Activated T-helper 1 cell treated with anti-CD3 and anti-CD28 coated beads, Interleukin-12 subunit alpha, Interleukin-12 subunit beta, Interleukin-2, Interleukin-4 antibody, amounts not matched to agents 30 ng/mL and 10 ng/mL and 1 ng/mL, durations not matched to agents 14 hours and 24 hours and 36 hours (primary cell): ENCODE measurements around the gene ENKUR. TPM values are rescaled to one million over a fixed set of nuclear protein-coding genes. Genes with fewer than 3 reads are reported as not detected.
A peak's percentile ranks its signal among the peaks of the same experiment; 100 is the strongest.

ENCODE experiments used
- DNase-seq: peaks from one replicate; pipeline ENCODE4 v3.0.0; 2021; ENCODE audit warnings: low spot score
- H3K27ac Mint-ChIP-seq: one replicate; pipeline ENCODE4 v1.8.0; 2021; ENCODE audit warnings: mild to moderate bottlenecking, mixed read lengths
- H3K27me3 Mint-ChIP-seq: one replicate; pipeline ENCODE4 v1.8.0; 2022; ENCODE audit warnings: mild to moderate bottlenecking, moderate library complexity, mixed read lengths; ENCODE audit not compliant: insufficient read depth
- H3K36me3 Mint-ChIP-seq: one replicate; pipeline ENCODE4 v1.8.0; 2021; ENCODE audit warnings: low read depth, mixed read lengths
- H3K4me1 Mint-ChIP-seq: one replicate; pipeline ENCODE4 v1.8.0; 2021; ENCODE audit warnings: low read depth, mixed read lengths
- H3K4me3 Mint-ChIP-seq: one replicate; pipeline ENCODE4 v1.8.0; 2021; ENCODE audit warnings: mild to moderate bottlenecking, moderate library complexity, mixed read lengths
- H3K9me3 Mint-ChIP-seq: one replicate; pipeline ENCODE4 v1.8.0; 2021; ENCODE audit warnings: mixed read lengths
- intact Hi-C: fragments of 100-400 bp; cut with micrococcal nuclease; formaldehyde crosslinking; loops from one replicate; pipeline ENCODE4 v1.15.1; 2024
- total RNA-seq: library from RNA; stranded (reverse); gene quantifications from 2 replicates; pipeline ENCODE4 v1.2.3, GENCODE V29; 2022

ENKUR gene, protein sequence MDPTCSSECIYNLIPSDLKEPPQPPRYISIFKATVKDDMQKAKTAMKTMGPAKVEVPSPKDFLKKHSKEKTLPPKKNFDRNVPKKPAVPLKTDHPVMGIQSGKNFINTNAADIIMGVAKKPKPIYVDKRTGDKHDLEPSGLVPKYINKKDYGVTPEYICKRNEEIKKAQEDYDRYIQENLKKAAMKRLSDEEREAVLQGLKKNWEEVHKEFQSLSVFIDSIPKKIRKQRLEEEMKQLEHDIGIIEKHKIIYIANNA
- not detected in 2 replicates for total RNA-seq

DNA sequence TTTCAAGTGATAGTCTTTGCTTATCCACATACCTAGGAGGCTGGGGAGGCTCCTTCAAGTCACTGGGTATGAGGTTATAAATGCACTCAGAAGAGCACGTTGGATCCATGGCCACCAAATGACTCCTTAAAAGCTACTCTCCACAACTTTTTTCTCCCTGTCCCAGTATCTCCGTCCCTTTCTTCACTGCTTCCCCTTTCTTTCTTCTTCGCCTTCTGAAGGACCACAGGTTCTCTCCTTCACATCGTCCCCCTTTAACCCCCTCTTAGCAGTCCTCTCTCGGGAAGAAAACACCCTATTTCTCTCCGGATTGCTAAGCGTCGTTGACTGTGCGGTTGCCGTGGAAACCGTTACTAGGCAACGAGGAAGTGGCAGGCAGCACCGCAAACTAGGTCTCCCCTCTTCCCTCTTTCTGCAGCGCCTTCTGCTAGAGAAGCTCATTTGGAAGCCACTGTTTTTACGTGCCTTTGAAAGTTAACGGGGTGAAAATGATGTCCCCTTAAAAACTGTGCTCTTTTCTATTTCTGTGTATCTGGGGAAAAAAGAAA, at the start of gene ENKUR:
Gene ENKUR, minus strand, starts transcription at position 331 of the 548 bp plus-strand sequence. Its CDS starts 222 bp downstream, at position 109.
- Mint-ChIP-seq H3K4me3 (peak within 1 kb of the TSS; percentile 89), H3K36me3 (peaks cover 1% of the 10 kb centered on the region), H3K27ac (peak within 1 kb of the TSS; percentile 95), H3K9me3 (peaks cover 7% of the 10 kb centered on the region), H3K27me3 (peaks cover 2% of the 10 kb centered on the region), H3K4me1 (peaks cover 16% of the 10 kb centered on the region)
- intact Hi-C loops = loop anchor here (1.0 to 5.0 kb wide), 12 partner anchors 64 to 1579 kb away; partner anchors contain the start of genes OTUD1 and PRTFDC1
- DNase-seq = peak; percentile 85

DNA sequence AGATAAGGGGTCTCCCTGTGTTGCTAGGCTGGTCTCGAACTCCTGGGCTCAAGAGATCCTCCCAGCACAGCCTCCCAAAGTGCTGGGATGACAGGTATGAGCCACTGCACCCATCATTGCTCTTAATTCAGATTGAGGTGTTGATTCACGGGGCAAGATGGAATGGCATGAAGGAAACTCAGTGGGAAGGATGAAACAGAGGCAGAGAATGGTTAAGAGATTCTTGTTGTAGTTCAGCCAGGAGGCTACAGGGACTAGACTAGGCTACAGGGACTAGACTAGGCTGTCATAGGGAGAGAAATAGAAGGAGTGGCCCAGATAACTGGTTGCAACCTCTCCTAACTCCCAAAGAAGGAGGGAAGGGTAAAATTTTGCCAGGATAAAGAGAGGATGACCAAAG, 48.4 kb upstream of the ENKUR start:
- Mint-ChIP-seq H3K4me3 (no peak overlapping the region), H3K4me1 (peaks cover 50% of the 10 kb centered on the region)
- intact Hi-C loops = loop anchor here (10.0 kb wide), 1 partner anchor 110 kb away; the partner anchor contains the start of gene PRTFDC1

GRCh38 chr10:25063644-25064043, 47.7 kb upstream of the ENKUR start:
- H3K9me3 Mint-ChIP-seq = peaks cover 10% of the 10 kb centered on the region
- no peaks in the 10 kb centered on the region for H3K27me3 Mint-ChIP-seq
- H3K4me3 Mint-ChIP-seq = peak overlapping the region; percentile 40
- intact Hi-C loops = loop anchor here (2.0 to 10.0 kb wide), 2 partner anchors 109 to 339 kb away; partner anchors contain the start of gene PRTFDC1
- DNase-seq = no peak
- H3K27ac Mint-ChIP-seq = peak overlapping the region; percentile 7
- H3K4me1 Mint-ChIP-seq = peaks cover 50% of the 10 kb centered on the region
- H3K36me3 Mint-ChIP-seq = peaks cover 6% of the 10 kb centered on the region

More for the DNA sequence above, 48.4 kb upstream of the ENKUR start:
- no peak for DNase-seq
- Mint-ChIP-seq H3K27ac (peak overlapping the region; percentile 23), H3K27me3 (peaks cover 5% of the 10 kb centered on the region), H3K36me3 (peaks cover 6% of the 10 kb centered on the region), H3K9me3 (peaks cover 10% of the 10 kb centered on the region)

GRCh38 chr10:25063157-25063556, 47.2 kb upstream of the ENKUR start:
- H3K9me3 Mint-ChIP-seq = peaks cover 10% of the 10 kb centered on the region
- DNase-seq = no peak
- peaks cover 47% of the 10 kb centered on the region for H3K4me1 Mint-ChIP-seq
- peaks cover 6% of the 10 kb centered on the region for H3K36me3 Mint-ChIP-seq
- intact Hi-C loops = loop anchor here (2.0 to 10.0 kb wide), 2 partner anchors 108 to 338 kb away; partner anchors contain the start of gene PRTFDC1
- no peaks in the 10 kb centered on the region for H3K27me3 Mint-ChIP-seq
- peak overlapping the region; percentile 40 for H3K4me3 Mint-ChIP-seq
- H3K27ac Mint-ChIP-seq = peak overlapping the region; percentile 7

DNA sequence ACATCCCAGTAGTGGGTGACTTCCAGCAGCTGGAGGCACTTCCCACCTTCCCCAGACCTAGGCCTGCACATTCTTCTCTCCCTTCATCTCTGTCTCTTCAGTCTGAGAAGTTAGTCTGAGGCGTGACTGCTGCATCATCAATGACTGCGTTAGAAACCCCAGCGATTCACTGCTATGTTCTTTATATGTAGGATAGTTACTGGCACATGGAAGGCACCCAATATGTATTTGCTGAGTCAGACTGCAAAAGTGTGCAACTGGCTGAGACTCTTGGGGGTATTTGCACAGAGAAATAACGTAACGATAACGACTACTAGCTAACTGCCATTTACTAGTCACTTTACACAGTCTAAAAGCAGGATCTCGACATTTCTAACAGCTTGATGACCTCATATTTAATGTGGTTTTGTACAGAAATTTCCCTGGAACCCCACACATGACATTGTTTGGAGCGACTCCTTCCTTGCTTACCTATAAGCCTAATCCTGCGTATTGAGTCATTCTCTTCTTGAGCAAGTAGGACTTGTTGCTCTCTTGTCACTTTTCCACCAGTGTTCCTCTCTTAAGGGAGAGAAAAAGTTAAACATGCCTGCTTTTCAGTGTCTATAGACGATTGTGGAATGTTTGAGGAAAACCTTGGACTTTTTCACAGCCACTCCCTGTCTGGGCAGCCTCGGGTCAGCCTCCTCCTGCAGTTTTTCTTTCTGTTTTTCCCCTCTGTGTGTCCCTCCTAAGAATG, 45.9 kb upstream of the ENKUR start:
- intact Hi-C loops = loop anchor here (1.0 to 10.0 kb wide), 3 partner anchors 45 to 337 kb away; partner anchors contain the start of gene PRTFDC1
- DNase-seq = no peak
- Mint-ChIP-seq H3K36me3 (peaks cover 6% of the 10 kb centered on the region), H3K4me3 (peak overlapping the region; percentile 65), H3K27ac (peak overlapping the region; percentile 96), H3K27me3 (no peaks in the 10 kb centered on the region), H3K4me1 (peaks cover 41% of the 10 kb centered on the region), H3K9me3 (peaks cover 10% of the 10 kb centered on the region)

DNA sequence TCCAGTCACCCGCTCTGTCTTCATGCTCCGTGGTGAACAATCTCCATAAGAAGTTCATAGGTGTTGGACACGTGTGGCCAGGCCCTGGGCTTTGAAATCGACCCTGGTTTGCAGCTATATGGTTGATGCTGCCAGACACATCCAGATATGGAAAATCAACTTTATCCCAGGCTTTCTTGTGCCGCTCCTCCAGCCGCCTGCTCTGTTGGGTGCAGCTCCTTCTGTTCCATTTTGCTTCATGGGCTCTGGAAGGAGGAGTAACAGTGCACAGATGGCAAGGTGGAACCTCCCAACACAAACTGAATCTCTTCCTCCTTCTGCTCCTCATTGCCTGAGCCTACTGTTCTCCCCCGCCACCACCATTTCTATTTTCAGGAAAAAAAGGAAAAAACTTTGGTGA, 45.2 kb upstream of the ENKUR start:
- Mint-ChIP-seq H3K36me3 (peaks cover 6% of the 10 kb centered on the region), H3K9me3 (peaks cover 10% of the 10 kb centered on the region), H3K27me3 (no peaks in the 10 kb centered on the region), H3K27ac (peak overlapping the region; percentile 25), H3K4me1 (peaks cover 40% of the 10 kb centered on the region), H3K4me3 (no peak overlapping the region)
- intact Hi-C loops = loop anchor here (10.0 kb wide), 1 partner anchor 106 kb away; the partner anchor contains the start of gene PRTFDC1
- no peak for DNase-seq

DNA sequence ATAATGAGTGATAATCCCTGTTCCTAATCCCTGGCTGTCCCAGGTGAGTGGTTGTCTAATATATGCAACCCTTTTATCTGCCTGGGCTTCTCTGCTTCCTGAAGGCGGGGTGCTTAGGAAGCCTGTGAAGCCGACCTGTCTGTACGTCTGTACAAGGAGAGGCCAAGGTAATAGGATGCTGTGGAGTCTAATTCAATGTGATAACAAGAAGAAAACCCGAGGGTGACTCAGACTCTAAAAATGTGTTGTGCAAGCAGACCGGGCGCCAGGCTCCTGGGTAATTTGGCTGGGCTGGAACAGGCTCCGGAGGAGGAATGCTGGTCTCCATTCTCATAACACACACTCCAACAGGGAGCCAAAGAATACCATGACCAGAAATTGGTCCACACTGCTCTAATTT, 44.0 kb upstream of the ENKUR start:
- H3K4me3 Mint-ChIP-seq = no peak overlapping the region
- peaks cover 4% of the 10 kb centered on the region for H3K9me3 Mint-ChIP-seq
- no peak overlapping the region for H3K27ac Mint-ChIP-seq
- H3K36me3 Mint-ChIP-seq = peaks cover 6% of the 10 kb centered on the region
- H3K27me3 Mint-ChIP-seq = no peaks in the 10 kb centered on the region
- H3K4me1 Mint-ChIP-seq = peaks cover 31% of the 10 kb centered on the region
- DNase-seq = no peak
- intact Hi-C loops = loop anchor here (10.0 kb wide), 1 partner anchor 105 kb away; the partner anchor contains the start of gene PRTFDC1

- no peaks in the 10 kb centered on the region for H3K36me3 Mint-ChIP-seq
- peaks cover 15% of the 10 kb centered on the region for H3K4me1 Mint-ChIP-seq
- no peak for DNase-seq
- H3K27ac Mint-ChIP-seq = no peak overlapping the region
- no peaks in the 10 kb centered on the region for H3K27me3 Mint-ChIP-seq
- no peak overlapping the region for H3K4me3 Mint-ChIP-seq
- intact Hi-C loops = loop anchor here (1.0 kb wide), 1 partner anchor 11 kb away; no protein-coding TSS in a partner anchor
- H3K9me3 Mint-ChIP-seq = no peaks in the 10 kb centered on the region
Measured at GRCh38 chr10:25057886-25058285, 41.9 kb upstream of the ENKUR start.

GRCh38 chr10:25056726-25057125, 40.8 kb upstream of the ENKUR start:
- Mint-ChIP-seq H3K27me3 (no peaks in the 10 kb centered on the region), H3K9me3 (no peaks in the 10 kb centered on the region), H3K4me3 (no peak overlapping the region), H3K4me1 (peaks cover 4% of the 10 kb centered on the region), H3K27ac (no peak overlapping the region), H3K36me3 (no peaks in the 10 kb centered on the region)
- intact Hi-C loops = no loop called here
- no peak for DNase-seq

DNA sequence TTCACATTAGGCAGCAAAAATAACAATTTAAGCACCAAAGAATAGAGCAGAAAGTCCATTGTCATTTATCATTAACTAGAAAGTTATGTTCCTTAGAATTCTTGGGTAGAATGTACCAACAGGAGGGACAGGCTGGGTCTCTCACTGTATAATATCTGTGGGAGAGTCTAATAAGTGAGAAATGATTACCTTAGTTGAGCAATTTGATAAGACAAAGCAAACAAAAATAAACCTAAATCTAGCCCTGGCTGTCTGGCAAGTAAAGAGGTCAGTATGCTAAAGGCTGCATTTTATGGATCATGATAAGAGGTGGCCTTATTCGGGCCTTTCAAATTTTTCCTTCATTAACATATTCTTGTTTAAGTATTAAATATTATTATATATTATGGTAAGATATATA, 36.1 kb upstream of the ENKUR start:
- no peak overlapping the region for H3K4me3 Mint-ChIP-seq
- no peak overlapping the region for H3K27ac Mint-ChIP-seq
- H3K27me3 Mint-ChIP-seq = peaks cover 20% of the 10 kb centered on the region
- H3K9me3 Mint-ChIP-seq = peaks cover 7% of the 10 kb centered on the region
- H3K36me3 Mint-ChIP-seq = peaks cover 1% of the 10 kb centered on the region
- H3K4me1 Mint-ChIP-seq = no peaks in the 10 kb centered on the region
- intact Hi-C loops = no loop called here
- DNase-seq = no peak

GRCh38 chr10:25050402-25050801, 34.4 kb upstream of the ENKUR start:
- H3K4me3 Mint-ChIP-seq = no peak overlapping the region
- H3K9me3 Mint-ChIP-seq = peaks cover 7% of the 10 kb centered on the region
- H3K27me3 Mint-ChIP-seq = peaks cover 26% of the 10 kb centered on the region
- no peak for DNase-seq
- no peak overlapping the region for H3K27ac Mint-ChIP-seq
- peaks cover 1% of the 10 kb centered on the region for H3K36me3 Mint-ChIP-seq
- intact Hi-C loops = no loop called here
- no peaks in the 10 kb centered on the region for H3K4me1 Mint-ChIP-seq

DNA sequence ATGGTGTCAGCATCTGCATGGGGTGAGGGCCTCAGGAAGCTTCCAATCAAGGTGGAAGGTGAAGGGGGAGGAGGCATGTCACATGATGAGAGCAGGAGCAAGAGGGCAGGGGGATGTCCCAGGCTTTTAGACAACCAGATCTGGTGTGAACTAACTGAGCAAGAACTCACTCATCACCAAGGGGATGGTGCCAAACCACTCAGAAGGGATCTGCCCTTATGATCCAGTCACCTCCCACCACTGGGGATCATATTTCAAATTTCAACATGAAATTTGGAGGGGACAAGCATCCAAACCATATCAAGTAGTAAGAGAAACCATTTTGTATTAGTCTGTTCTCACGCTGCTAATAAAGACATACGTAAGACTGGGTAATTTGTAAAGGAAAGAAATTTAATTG, 34.0 kb upstream of the ENKUR start:
- Mint-ChIP-seq H3K9me3 (peaks cover 7% of the 10 kb centered on the region), H3K36me3 (peaks cover 1% of the 10 kb centered on the region), H3K27me3 (peaks cover 28% of the 10 kb centered on the region), H3K4me3 (no peak overlapping the region), H3K27ac (no peak overlapping the region), H3K4me1 (no peaks in the 10 kb centered on the region)
- no peak for DNase-seq
- intact Hi-C loops = no loop called here
